Keratinocyte (primary cell): ENCODE results near the gene EIF4E2. TPM values are rescaled to one million over a fixed set of nuclear protein-coding genes. Genes with fewer than 3 reads are reported as not detected.

Experiments
- DNase-seq: peaks from one replicate; pipeline ENCODE4 v3.0.0-alpha.2; 2011; ENCODE audit warnings: low read depth, missing footprints, low spot score
- FAIRE-seq: peaks from 2 replicates; lab custom pipeline; 2011; peaks lifted over from hg19 to GRCh38; lab: Jason Lieb, UNC
- H2AFZ ChIP-seq: 2 replicates; pipeline ENCODE4 v1.6.0; 2012; ENCODE audit warnings: low read length, control low read depth, inconsistent platforms; ENCODE audit not compliant: control insufficient read depth
- H3K27ac ChIP-seq: 2 replicates; pipeline ENCODE4 v1.5.1; 2011; ENCODE audit warnings: low read length; ENCODE audit not compliant: control insufficient read depth, insufficient read depth
- H3K27me3 ChIP-seq: 3 replicates; pipeline ENCODE4 v1.6.0; 2011; ENCODE audit warnings: low read length; ENCODE audit not compliant: control insufficient read depth, insufficient read depth; ENCODE audit errors: extremely low read depth
- H3K36me3 ChIP-seq, 2 experiments: 2 replicates in 1 of 2; 3 replicates in 1 of 2; pipeline ENCODE4 v1.5.1; 2011; ENCODE audit warnings: low read length in 2 of 2, mild to moderate bottlenecking in 1 of 2; ENCODE audit not compliant: control insufficient read depth in 2 of 2, insufficient read depth in 2 of 2; ENCODE audit errors: extremely low read depth in 1 of 2
- H3K4me1 ChIP-seq: 3 replicates; pipeline ENCODE4 v1.5.1; 2011; ENCODE audit warnings: low read length; ENCODE audit not compliant: control insufficient read depth, insufficient read depth; ENCODE audit errors: extremely low read depth
- H3K4me2 ChIP-seq: 3 replicates; pipeline ENCODE4 v1.6.0; 2011; ENCODE audit warnings: low read depth, low read length; ENCODE audit not compliant: control insufficient read depth, insufficient read depth; ENCODE audit errors: extremely low read depth
- H3K4me3 ChIP-seq, 3 experiments: fragments of 200-600 bp in 1 of 3; sonication (generic) in 1 of 3; 2 replicates in 2 of 3; 3 replicates in 1 of 3; pipeline ENCODE4 v1.5.1; 2011 to 2016; ENCODE audit warnings: low read length in 3 of 3, mild to moderate bottlenecking in 3 of 3, control low read depth in 2 of 3, inconsistent platforms in 1 of 3, low read depth in 1 of 3, mixed read lengths in 1 of 3, mixed run types in 1 of 3, moderate library complexity in 1 of 3; ENCODE audit not compliant: control insufficient read depth in 2 of 3, insufficient read depth in 2 of 3; ENCODE audit errors: extremely low read depth in 1 of 3
- H3K79me2 ChIP-seq: 2 replicates; pipeline ENCODE4 v1.6.0; 2012; ENCODE audit warnings: low read length; ENCODE audit not compliant: control insufficient read depth, insufficient read depth
- H3K9ac ChIP-seq: 3 replicates; pipeline ENCODE4 v1.6.0; 2011; ENCODE audit warnings: low read length; ENCODE audit not compliant: control insufficient read depth, insufficient read depth; ENCODE audit errors: extremely low read depth
- H3K9me1 ChIP-seq: 3 replicates; pipeline ENCODE4 v1.6.0; 2011; ENCODE audit warnings: low read length; ENCODE audit not compliant: control insufficient read depth, insufficient read depth; ENCODE audit errors: extremely low read depth
- H3K9me3 ChIP-seq: 2 replicates; pipeline ENCODE4 v1.5.1; 2012; ENCODE audit warnings: low read depth, low read length; ENCODE audit not compliant: control insufficient read depth
- H4K20me1 ChIP-seq: 3 replicates; pipeline ENCODE4 v1.6.0; 2011; ENCODE audit warnings: low read length; ENCODE audit not compliant: control insufficient read depth, insufficient read depth; ENCODE audit errors: extremely low read depth
- EZH2 ChIP-seq: IDR thresholded peaks from one replicate; pipeline ENCODE4 v1.6.1; 2012; ENCODE audit warnings: inconsistent platforms, mild to moderate bottlenecking, low read length, moderate library complexity
- dilution Hi-C: fragments of 300-500 bp; cut with MboI; formaldehyde crosslinking; loops from one replicate; pipeline ENCODE4 v1.7.0; 2020; ENCODE audit warnings: low sequenced_read_pairs; ENCODE audit not compliant: extremely low pct_ligation_motif_present
- polyA minus RNA-seq, 3 experiments: library from RNA; depleted of rRNA, polyadenylated mRNA; stranded (reverse); fragments of >200 nt; gene quantifications; 1 replicate in 1 of 3; 2 replicates in 1 of 3; 3 replicates in 1 of 3; pipeline ENCODE4 v1.2.3, GENCODE V29; 2011
- polyA plus RNA-seq, 5 experiments: library from polyadenylated mRNA; depleted of rRNA in 3 of 5; stranded (reverse) in 3 of 5; stranded (forward) in 1 of 5; unstranded in 1 of 5; fragments of >200 nt; gene quantifications; 1 replicate in 1 of 5; 2 replicates in 3 of 5; 3 replicates in 1 of 5; pipeline versions ENCODE4 v1.2.1 to v1.2.3, GENCODE V29; 2011 to 2012; ENCODE audit warnings: missing spikeins in 2 of 5, low read depth in 1 of 5, low replicate concordance in 1 of 5
- TF ChIP-seq, protein P1 (sequence below), 3 experiments: IDR thresholded peaks in 1 of 3; conservative IDR thresholded peaks in 1 of 3; optimal IDR thresholded peaks in 1 of 3; 2 replicates in 2 of 3; 3 replicates in 1 of 3; pipeline versions ENCODE3 to v1.5.1; 2011; ENCODE audit warnings: low read length in 3 of 3, mild to moderate bottlenecking in 3 of 3, moderate library complexity in 2 of 3, control low read depth in 1 of 3, inconsistent platforms in 1 of 3; ENCODE audit not compliant: insufficient read depth in 2 of 3; ENCODE audit errors: extremely low read depth in 1 of 3

The EIF4E2 gene, protein sequence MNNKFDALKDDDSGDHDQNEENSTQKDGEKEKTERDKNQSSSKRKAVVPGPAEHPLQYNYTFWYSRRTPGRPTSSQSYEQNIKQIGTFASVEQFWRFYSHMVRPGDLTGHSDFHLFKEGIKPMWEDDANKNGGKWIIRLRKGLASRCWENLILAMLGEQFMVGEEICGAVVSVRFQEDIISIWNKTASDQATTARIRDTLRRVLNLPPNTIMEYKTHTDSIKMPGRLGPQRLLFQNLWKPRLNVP
- polyA plus RNA-seq (41.5 to 82.7 TPM (median 79.2 TPM) in 3 replicates), polyA minus RNA-seq (19.2 to 35.6 TPM (median 34.0 TPM) in 3 replicates)
- polyA plus RNA-seq (2011; ENCODE audit: low read depth): 293 TPM
- 45.9 and 47.7 TPM in 2 replicates for polyA plus RNA-seq (2011; cell fraction: cytosol; rRNA removed)
- 43.5 and 45.2 TPM in 2 replicates for polyA plus RNA-seq (2011; cell fraction: nucleus; rRNA removed)
- 69.9 and 111 TPM in 2 replicates for polyA plus RNA-seq (2012; ENCODE audit: low replicate concordance)
- polyA minus RNA-seq (2011; cell fraction: cytosol; rRNA and poly(A)+ RNA removed): 15.5 TPM
- 12.7 and 25.6 TPM in 2 replicates for polyA minus RNA-seq (2011; cell fraction: nucleus; rRNA and poly(A)+ RNA removed)

DNA sequence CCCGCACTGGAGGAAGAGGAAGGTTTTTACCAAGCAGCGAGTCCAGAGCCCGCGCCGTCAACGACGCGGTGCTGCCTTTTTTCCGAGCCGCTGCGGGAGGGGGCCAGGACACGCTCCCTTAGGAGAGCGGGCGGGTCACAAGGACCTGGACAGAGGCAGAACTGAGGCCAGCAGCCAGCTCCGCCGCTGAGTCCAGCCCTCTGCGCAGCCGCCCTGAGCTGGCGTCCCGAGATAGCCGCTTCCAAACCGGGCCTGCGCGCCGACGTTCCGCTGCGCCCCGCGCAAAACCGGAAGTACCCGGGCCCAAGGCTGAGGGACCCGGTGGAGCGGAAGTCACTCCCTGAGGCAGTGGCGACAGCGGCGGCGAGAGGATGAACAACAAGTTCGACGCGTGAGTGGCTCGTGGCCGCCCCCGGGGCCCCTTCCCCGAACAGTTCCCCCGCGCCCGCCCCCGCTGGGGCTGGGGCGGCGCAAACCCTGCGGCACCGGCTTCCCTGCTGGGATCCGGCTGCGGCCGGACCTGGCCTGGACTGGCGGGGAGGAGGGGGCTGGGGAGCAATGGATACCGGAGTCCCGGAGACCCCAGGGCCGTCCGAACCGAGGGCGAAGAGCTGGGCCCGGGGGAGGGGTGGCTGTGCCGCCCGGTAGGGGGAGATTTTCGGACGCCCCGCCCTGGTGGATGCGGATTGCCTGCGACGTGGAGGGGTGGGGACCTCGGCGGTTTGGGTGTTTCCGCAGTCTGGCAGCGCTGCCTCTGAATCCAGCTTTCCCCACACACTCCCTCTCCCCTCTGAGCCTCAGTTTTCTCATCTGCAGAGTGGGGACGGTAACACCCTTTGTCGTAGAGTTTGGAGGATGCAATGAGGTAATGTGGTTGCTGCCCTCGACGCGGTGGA is at the start of gene EIF4E2, which contains the start of gene TIGD1:
TSS of gene EIF4E2 (plus strand) at position 336 of the 896 bp plus-strand sequence. CDS start at position 372, 36 bp downstream.
TSS of gene TIGD1 (minus strand) at position 204 of the 896 bp plus-strand sequence. CDS start 675 bp downstream, outside the sequence.
- Histone ChIP-seq H3K27ac (peak within 1 kb of the TSS; percentile 92), H4K20me1 (peaks cover 3% of the 10 kb centered on the region), H3K79me2 (peaks cover 71% of the 10 kb centered on the region), H3K9me3 (no peaks in the 10 kb centered on the region), H2AFZ (peak within 1 kb of the TSS; percentile 91), H3K36me3 (peaks cover 10% of the 10 kb centered on the region in 2 experiments), H3K9ac (peak within 1 kb of the TSS; percentile 97), H3K4me2 (peak within 1 kb of the TSS; percentile 95), H3K4me1 (peaks cover 10% of the 10 kb centered on the region), H3K27me3 (no peaks in the 10 kb centered on the region), H3K9me1 (peaks cover 2% of the 10 kb centered on the region), H3K4me3 (peak within 1 kb of the TSS; percentile 82 to 93 (median 93))
- FAIRE-seq (peak; percentile 69), DNase-seq (peak; percentile 53)
- TF ChIP-seq, protein P1, sequence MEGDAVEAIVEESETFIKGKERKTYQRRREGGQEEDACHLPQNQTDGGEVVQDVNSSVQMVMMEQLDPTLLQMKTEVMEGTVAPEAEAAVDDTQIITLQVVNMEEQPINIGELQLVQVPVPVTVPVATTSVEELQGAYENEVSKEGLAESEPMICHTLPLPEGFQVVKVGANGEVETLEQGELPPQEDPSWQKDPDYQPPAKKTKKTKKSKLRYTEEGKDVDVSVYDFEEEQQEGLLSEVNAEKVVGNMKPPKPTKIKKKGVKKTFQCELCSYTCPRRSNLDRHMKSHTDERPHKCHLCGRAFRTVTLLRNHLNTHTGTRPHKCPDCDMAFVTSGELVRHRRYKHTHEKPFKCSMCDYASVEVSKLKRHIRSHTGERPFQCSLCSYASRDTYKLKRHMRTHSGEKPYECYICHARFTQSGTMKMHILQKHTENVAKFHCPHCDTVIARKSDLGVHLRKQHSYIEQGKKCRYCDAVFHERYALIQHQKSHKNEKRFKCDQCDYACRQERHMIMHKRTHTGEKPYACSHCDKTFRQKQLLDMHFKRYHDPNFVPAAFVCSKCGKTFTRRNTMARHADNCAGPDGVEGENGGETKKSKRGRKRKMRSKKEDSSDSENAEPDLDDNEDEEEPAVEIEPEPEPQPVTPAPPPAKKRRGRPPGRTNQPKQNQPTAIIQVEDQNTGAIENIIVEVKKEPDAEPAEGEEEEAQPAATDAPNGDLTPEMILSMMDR (optimal IDR thresholded peaks at IDR 0.05 in 1 of 3, IDR thresholded peaks at IDR 0.05 in 1 of 3, conservative IDR thresholded peaks at IDR 0.05 in 1 of 3; ENCODE audit: extremely low read depth in 1 of 3, insufficient read depth in 2 of 3, low read length in 3 of 3): peak in 2 of 3 experiments; percentile 32 to 33
- no peak for TF ChIP-seq EZH2
- dilution Hi-C loops: no loop called here

DNA sequence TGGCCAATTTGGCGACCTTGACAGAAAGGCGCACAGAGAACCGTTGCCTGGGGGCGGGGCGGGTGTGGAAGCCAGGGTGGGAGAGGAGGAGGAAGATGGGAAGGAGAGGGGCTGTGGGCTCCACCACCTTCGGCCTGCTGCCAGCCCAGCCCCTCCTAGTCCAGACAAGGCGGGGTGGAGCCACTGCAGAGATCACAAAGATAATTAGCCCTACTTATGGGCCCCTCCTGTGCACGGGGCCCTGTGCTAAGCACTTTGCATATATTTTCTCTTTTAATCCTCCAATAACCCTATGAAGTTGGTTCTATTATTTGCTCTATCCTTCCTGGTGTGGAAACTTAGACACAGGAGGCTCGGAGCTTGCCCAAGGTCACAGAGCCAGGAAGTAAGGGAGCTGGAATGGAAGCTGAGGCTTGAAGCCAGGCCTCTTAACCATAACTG is 49.1 kb upstream of the EIF4E2 start:
- Histone ChIP-seq H3K4me2 (no peak overlapping the region), H3K4me3 (no peak overlapping the region), H3K9me3 (no peaks in the 10 kb centered on the region), H3K27me3 (peaks cover 41% of the 10 kb centered on the region), H3K4me1 (no peaks in the 10 kb centered on the region), H3K27ac (no peak overlapping the region), H4K20me1 (no peaks in the 10 kb centered on the region), H3K79me2 (no peaks in the 10 kb centered on the region), H2AFZ (no peak overlapping the region), H3K9me1 (no peaks in the 10 kb centered on the region), H3K36me3 (no peaks in the 10 kb centered on the region), H3K9ac (no peak overlapping the region)
- no peak for TF ChIP-seq EZH2
- TF ChIP-seq, protein P1 (optimal IDR thresholded peaks at IDR 0.05 in 1 of 3, IDR thresholded peaks at IDR 0.05 in 1 of 3, conservative IDR thresholded peaks at IDR 0.05 in 1 of 3; ENCODE audit: extremely low read depth in 1 of 3, insufficient read depth in 2 of 3, low read length in 3 of 3): no peak
- dilution Hi-C loops: no loop called here
- no peak for FAIRE-seq
- DNase-seq: no peak
